Stromal cell of bone marrow (primary cell): ENCODE measurements around the gene CAMK2N1.
A peak's percentile ranks its signal among the peaks of the same experiment; 100 is the strongest.

Experiments used
- DNase-seq: peaks from one replicate; pipeline ENCODE4 v3.0.0-alpha.2; 2012; ENCODE audit warnings: low read depth

Gene CAMK2N1

GRCh38 chr1:20478057-20478635 lies 7.9 kb downstream of the CAMK2N1 start:
- no peak for DNase-seq

- no peak for DNase-seq
Measured at GRCh38 chr1:20477348-20478056, 8.5 kb downstream of the CAMK2N1 start.

DNA sequence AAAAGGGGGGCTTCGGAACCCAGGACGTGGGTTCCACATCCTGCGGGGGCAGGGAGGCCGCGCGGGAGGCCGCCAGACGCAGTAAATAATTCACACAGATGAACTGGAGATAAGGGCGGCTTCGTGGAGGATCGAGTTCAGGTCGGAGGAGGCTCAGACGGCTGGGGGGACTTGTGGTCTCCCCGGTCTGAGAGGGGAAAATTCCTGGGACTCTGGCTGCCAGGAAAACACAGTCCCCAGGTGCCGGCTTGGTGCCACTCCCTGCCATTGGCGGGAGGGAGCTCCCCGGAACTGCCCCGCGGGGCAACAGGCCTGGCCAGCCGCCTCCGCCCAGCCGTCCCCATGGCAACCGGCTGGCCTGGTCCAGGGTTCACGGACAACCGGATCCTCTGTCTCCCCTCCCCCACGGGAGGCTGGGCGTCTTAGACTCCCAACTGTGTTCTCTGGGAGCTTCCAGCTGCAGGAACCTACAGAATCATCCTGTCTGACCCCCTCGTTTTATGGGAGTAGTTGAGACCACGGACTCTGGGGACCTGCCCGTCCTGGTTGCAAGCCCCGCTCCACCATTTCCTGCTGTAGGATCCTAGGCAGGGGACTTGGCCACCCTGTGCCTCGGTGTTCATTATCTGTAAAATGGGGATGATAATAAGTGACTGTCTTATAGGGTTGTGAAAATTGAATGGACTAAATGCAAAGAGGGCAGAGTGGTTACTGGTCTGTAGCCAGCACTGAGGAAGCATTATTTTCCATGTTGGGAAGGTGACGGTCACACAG lies 9.6 kb downstream of the CAMK2N1 start:
- DNase-seq, result no peak

- no peak for DNase-seq
Measured at GRCh38 chr1:20474996-20475395, 11.0 kb downstream of the CAMK2N1 start.

GRCh38 chr1:20474333-20474975 lies 11.6 kb downstream of the CAMK2N1 start:
- DNase-seq, result no peak

- no peak for DNase-seq
Measured at GRCh38 chr1:20473894-20474293, 12.1 kb downstream of the CAMK2N1 start.

GRCh38 chr1:20472860-20473711 lies 12.9 kb downstream of the CAMK2N1 start:
- no peak for DNase-seq

DNA sequence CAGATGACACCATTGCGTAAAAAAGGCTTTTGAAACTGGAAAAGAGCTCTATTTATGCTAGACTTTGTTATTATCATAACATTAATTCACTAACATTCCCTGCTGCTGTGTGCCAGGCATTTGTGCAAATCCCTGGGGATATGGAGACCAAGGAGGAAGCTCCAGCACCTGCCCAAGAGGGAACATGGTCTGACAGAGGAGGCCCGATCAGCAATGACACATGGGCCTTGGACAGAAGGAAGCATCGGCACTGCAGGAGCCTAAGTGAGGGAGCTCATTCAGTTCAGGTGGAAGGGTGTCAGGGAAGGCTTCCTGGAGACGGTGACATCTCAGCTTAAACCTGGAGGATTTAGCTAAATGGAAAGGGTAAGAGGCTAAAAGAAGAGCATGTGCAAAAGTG lies 13.9 kb downstream of the CAMK2N1 start:
- DNase-seq, result no peak

DNA sequence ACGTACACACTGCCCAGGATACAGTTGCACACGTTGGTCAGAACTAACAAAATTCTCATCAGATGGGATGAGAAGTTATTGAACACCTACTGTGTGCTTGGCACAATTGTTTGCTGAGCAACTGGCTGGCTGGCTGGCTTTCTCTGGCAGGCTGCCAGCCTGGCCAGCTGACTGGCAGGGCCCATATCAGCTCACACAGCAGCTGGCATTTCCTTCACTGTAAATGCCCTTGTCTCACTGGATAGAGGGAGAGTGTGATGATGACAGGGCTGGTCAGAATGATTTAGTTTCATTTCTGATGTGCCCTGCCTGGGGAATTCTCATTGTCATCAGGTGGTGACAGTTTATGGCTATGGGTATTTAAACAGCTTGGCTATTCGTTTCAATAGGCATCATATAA lies 15.8 kb downstream of the CAMK2N1 start:
- DNase-seq, result no peak

DNA sequence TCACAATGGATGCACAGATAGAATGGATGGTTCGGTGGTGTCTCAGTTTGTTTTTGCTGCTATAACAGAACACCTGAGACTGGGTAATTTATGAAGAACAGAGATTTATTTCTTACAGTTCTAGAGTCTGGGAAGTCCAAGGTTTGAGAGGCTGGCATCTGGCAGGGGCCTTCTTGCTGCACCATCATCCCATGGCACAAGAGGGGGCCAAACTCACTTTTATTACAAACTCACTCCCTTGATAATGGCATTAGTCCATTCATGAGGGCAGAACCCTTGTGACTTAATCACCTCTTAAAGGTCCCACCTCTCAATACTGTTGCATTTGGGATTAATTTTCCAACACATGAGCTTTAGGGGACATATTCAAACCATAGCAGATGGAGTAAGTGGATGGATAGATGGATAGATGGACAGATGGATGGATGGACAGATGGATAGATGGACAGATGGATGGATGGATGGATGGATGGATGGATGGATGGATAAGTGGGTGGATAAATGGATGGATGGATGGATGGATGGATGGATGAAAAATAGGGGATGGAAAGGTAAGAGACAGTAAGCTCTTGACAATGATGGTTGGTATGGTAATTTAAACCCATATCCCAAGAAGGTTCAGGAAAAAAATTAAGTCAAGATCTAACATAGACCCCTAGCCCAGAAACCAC lies 16.5 kb downstream of the CAMK2N1 start:
- no peak for DNase-seq

DNA sequence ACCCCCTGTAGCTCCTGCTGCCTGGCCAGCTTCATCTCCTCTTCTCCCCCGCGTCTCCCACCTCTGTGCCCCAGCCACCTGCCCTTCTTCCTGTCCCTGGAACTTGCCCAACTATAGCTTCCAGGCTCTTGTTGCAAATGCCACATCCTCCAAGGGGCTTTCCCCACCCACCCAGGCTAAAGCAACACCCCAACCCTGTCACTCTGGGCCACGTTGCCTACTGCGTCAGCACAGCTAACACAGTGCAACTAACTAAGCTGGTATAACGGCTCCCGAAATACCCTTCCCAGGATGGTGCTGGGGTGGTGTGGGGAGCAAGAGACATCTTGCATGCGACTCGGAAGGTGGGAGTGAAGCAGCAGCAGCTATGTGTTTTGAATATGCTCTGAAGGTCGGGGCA lies 19.7 kb downstream of the CAMK2N1 start:
- no peak for DNase-seq

DNA sequence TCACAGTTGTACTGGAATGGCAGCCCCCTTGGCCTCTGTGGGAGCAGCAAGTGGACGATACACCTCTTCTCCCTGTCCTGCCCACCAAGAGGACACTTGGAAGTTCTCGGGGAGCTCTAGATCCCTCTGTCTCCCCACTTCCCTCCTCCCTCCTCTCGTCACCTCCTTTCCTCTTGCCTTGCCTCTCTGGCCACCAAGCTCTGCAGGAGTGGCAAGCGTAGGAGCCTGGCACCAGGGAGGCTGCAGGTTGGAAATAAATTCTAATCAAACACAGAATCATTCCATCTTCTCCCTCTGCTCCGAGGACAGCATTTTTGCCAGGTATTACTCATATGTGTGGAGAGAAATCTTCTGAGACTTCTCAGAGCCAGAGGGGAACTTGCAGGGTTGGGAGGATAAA lies 20.8 kb downstream of the CAMK2N1 start:
- no peak for DNase-seq

DNA sequence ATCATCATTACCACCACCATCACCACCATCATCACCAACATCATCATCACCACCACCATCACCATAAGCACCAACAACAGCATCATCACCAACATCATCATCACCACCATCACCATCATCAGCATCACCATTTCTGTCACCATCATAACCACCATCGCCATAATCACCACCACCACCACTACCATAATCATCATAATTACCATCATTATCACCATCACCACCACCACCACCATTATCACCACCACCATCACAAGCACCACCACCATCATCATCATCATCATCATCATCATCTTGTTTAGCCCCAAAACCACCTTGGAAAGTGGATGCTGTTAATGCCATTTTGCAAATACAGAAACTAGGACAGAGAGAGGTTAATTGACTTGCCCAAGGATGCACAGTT lies 22.5 kb downstream of the CAMK2N1 start:
- DNase-seq, result no peak

GRCh38 chr1:20462397-20462796 lies 23.6 kb downstream of the CAMK2N1 start:
- no peak for DNase-seq

GRCh38 chr1:20458717-20459116 lies 27.3 kb downstream of the CAMK2N1 start:
- no peak for DNase-seq

- no peak for DNase-seq
Measured at GRCh38 chr1:20454004-20454403, 32.0 kb downstream of the CAMK2N1 start.

DNA sequence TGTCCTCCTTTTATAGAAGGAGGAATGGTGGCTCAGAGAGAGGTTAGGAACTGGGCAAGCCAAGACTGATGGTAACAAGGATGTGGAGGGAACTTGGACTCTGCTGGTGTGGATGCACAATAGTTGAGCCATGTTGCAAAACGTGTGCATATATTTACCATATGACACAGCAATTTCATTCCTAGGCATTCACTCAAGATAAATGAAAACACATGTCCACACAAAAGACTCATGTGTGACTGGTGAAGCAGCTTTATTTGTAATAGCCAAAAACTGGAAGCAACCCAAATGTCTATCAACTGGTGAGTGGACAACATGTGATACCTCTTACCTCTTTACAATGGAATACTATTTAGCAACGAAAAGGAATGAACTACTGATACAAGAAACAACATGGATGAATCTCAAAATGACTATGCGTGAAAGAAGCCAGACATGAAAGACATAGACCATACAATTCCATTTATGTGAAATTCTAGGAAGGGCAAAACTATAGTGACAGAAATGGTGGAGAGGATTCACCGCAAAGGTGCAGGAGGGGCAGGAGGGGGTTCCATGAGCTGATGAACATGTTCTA lies 36.2 kb downstream of the CAMK2N1 start:
- DNase-seq, result peak; percentile 37

DNA sequence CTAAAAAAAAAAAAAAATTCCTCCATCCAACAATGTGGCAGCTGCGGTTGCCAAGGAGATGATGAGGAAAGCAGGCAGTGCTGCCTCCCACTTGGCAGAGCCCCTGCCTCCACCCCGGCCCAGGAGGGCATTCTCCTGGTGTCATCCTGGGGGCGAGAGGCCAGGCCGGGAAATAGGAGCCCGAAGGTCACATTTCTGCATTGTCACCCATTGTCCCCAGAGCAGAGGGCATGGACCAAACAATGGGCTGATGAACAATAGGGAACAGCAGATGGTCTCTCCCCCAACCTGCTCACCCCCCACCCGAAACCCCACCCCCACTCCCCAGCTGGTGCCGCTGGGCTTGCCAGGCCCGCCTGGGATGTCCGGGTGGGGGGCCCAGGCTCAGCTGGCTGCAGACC lies 37.3 kb downstream of the CAMK2N1 start:
- no peak for DNase-seq

DNA sequence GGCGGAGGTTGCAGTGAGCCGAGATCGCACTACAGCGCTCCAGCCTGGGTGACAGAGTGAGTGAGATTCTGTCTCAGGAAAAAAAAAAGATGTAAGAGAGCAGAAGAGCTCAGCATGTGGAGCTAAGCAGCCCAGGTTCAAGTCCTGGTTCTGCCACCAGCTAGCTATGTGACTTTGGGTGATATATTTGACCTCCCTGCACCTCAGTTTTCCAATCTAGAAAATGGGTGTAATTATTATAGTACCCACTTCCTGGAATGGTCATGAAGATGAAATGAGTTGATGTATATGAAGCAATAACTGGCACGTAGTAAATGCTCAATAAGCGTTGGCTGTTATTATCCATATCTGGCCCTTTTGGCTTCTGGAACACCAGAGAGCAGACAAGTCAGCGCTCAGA lies 38.2 kb downstream of the CAMK2N1 start:
- DNase-seq, result no peak

GRCh38 chr1:20446796-20447195 lies 39.2 kb downstream of the CAMK2N1 start:
- no peak for DNase-seq

GRCh38 chr1:20445956-20446355 lies 40.1 kb downstream of the CAMK2N1 start:
- no peak for DNase-seq
